ENCODE data around the gene TGFBR3. TPM values are rescaled to one million over a fixed set of nuclear protein-coding genes. Genes with fewer than 3 reads are reported as not detected.
A peak's percentile ranks its signal among the peaks of the same experiment; 100 is the strongest.

TGFBR3 gene
- total RNA-seq, 1 experiment from 2014 or later = 2.4 TPM

DNA sequence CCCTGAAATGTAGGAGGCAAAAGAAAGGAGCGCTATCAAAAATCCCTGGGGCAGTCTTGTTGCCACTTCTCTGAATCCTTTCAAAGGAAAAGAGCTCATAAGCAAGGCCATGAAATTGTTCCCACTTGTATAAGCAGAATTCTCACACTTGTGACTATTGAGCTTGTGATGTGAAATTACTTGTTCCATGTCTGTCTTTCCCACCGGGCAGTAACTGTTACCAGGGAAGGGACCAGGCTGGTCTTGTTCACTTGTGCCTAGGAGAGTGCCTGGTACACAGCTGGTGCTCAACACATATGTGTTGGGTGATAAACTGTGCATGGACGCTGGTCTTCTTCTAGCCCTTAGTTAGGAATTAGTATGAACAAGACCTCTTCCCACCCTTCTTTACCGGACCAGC is 234.7 kb downstream of the TGFBR3 start:
- H3K79me2 ChIP-seq (ENCODE audit: insufficient read depth, low read length) = no peaks in the 10 kb centered on the region

More for the DNA sequence above, 234.7 kb downstream of the TGFBR3 start:
- no peak overlapping the region for H2AFZ ChIP-seq (ENCODE audit: low read length)
- DNase-seq = no peak
- no peak overlapping the region for H4K91ac ChIP-seq (ENCODE audit: insufficient read length, low read depth, low read length)
- H3K23ac ChIP-seq (ENCODE audit: insufficient read length, low read depth, low read length) = no peak overlapping the region
- peaks cover 3 to 10% of the 10 kb centered on the region in 2 experiments; a peak in 4 of 5 replicates for H3K9me3 Mint-ChIP-seq
- no peak overlapping the region for H2BK5ac ChIP-seq (ENCODE audit: insufficient read length, low read length)
- no peak overlapping the region for H2BK15ac ChIP-seq (ENCODE audit: low read depth, low read length)
- no peak overlapping the region for H3T11ph ChIP-seq (ENCODE audit: low read length)
- H2BK20ac ChIP-seq (ENCODE audit: low read depth, low read length, poor library complexity, severe bottlenecking) = no peak overlapping the region
- no peak overlapping the region for H4K8ac ChIP-seq (replicated peaks; ENCODE audit: insufficient read length, low read depth, low read length)
- peaks cover 15 to 25% of the 10 kb centered on the region in 2 experiments for H3K4me1 Mint-ChIP-seq
- no peak overlapping the region for H3K4me3 Mint-ChIP-seq
- no peak overlapping the region for H3K4me2 ChIP-seq (ENCODE audit: insufficient read depth, insufficient read length, low read length)
- no peak overlapping the region for H3K27ac Mint-ChIP-seq
- H3K27me3 Mint-ChIP-seq (ENCODE audit: low read depth) = peaks cover 1% of the 10 kb centered on the region
- H3K36me3 Mint-ChIP-seq (ENCODE audit: insufficient read depth in 1 of 3, low read depth in 3 of 3) = peaks cover 0 to 7% (median 6%) of the 10 kb centered on the region in 3 experiments; a peak in 3 of 7 replicates
- no peaks in the 10 kb centered on the region for H3K79me1 ChIP-seq (ENCODE audit: insufficient read depth, low read depth, low read length, poor library complexity, severe bottlenecking)
- no peak overlapping the region for H3K27ac ChIP-seq (ENCODE audit: insufficient read length, low read depth, low read length)
- H3K14ac ChIP-seq (ENCODE audit: insufficient read depth, low read length) = no peak overlapping the region
- TF ChIP-seq, protein P1, sequence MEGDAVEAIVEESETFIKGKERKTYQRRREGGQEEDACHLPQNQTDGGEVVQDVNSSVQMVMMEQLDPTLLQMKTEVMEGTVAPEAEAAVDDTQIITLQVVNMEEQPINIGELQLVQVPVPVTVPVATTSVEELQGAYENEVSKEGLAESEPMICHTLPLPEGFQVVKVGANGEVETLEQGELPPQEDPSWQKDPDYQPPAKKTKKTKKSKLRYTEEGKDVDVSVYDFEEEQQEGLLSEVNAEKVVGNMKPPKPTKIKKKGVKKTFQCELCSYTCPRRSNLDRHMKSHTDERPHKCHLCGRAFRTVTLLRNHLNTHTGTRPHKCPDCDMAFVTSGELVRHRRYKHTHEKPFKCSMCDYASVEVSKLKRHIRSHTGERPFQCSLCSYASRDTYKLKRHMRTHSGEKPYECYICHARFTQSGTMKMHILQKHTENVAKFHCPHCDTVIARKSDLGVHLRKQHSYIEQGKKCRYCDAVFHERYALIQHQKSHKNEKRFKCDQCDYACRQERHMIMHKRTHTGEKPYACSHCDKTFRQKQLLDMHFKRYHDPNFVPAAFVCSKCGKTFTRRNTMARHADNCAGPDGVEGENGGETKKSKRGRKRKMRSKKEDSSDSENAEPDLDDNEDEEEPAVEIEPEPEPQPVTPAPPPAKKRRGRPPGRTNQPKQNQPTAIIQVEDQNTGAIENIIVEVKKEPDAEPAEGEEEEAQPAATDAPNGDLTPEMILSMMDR (conservative IDR thresholded peaks at IDR 0.05) = no peak
- no peaks in the 10 kb centered on the region for H3K9me3 ChIP-seq (ENCODE audit: control insufficient read depth, low read depth, low read length)
- no CpG with 5 or more reads among the region's 4 CpGs for WGBS (ENCODE audit: extremely low coverage, insufficient read length, low lambda C conversion rate)
- no peak overlapping the region for H3K9ac ChIP-seq (ENCODE audit: extremely low read depth, insufficient read length, low read length)
- H2BK12ac ChIP-seq (ENCODE audit: insufficient read length, low read depth, low read length) = no peak overlapping the region
- peak overlapping the region; percentile 43 for H3K56ac ChIP-seq (ENCODE audit: insufficient read length, low read depth, low read length)
- H2BK120ac ChIP-seq (ENCODE audit: low read depth, low read length, poor library complexity, severe bottlenecking) = no peak overlapping the region
- no peaks in the 10 kb centered on the region; the same call in 1 of the 2 replicates for H3K4me1 ChIP-seq (ENCODE audit: insufficient read depth, low read length)
- H3K27me3 ChIP-seq (ENCODE audit: insufficient read depth, low read length) = no peaks in the 10 kb centered on the region
- no peak overlapping the region for H4K5ac ChIP-seq (ENCODE audit: insufficient read length, low read depth, low read length)
- H2AK5ac ChIP-seq (ENCODE audit: insufficient read length, low read length) = no peak overlapping the region
- H4K20me1 ChIP-seq (ENCODE audit: control insufficient read depth, insufficient read depth, insufficient read length) = no peaks in the 10 kb centered on the region
- no peak overlapping the region for H3K18ac ChIP-seq (ENCODE audit: insufficient read length, low read depth, low read length)
- no peaks in the 10 kb centered on the region for H3K23me2 ChIP-seq (ENCODE audit: insufficient read length, low read depth, low read length, poor library complexity, severe bottlenecking)
- no peak overlapping the region for H3K4ac ChIP-seq (ENCODE audit: low read depth, low read length)
